Right cardiac atrium (tissue), 5 donors: ENCODE data around the gene ACSS2. TPM values are rescaled to one million over a fixed set of nuclear protein-coding genes. Genes with fewer than 3 reads are reported as not detected.

Experiments used
- ATAC-seq, 2 donors: fragments of 200-7000 bp; cut with Tn5 transposase; one replicate each; pipeline versions ENCODE4 v1.8.0 to v1.9.1; 2020; ENCODE audit warnings: moderate library complexity in 2 of 2, mild to moderate bottlenecking in 1 of 2
- DNase-seq, 3 donors: peaks; one replicate each; pipeline ENCODE4 v3.0.0-alpha.2; 2020
- H3K27ac ChIP-seq: one replicate; pipeline ENCODE4 v1.5.1; 2013; ENCODE audit warnings: mild to moderate bottlenecking, low read length, control low read depth, moderate library complexity
- H3K27me3 ChIP-seq: one replicate; pipeline ENCODE4 v1.6.1; 2013; ENCODE audit not compliant: control insufficient read depth, insufficient read depth
- H3K4me1 ChIP-seq: one replicate; pipeline ENCODE4 v1.6.1; 2013; ENCODE audit warnings: low read length; ENCODE audit not compliant: control insufficient read depth, insufficient read depth
- H3K4me3 ChIP-seq: one replicate; pipeline ENCODE4 v1.5.1; 2013; ENCODE audit warnings: low read length, control low read depth
- H3K9me3 ChIP-seq: one replicate; pipeline ENCODE4 v1.6.1; 2013; ENCODE audit warnings: low read length; ENCODE audit not compliant: control insufficient read depth
- WGBS: extraction: QIAGEN DNeasy Blood & Tissue Kit; methylation state at CpG from one replicate; pipeline ENCODE4 v1.1.7; 2013; 5-methylcytosine and 5-hydroxymethylcytosine counted together
- intact Hi-C, 4 donors: fragments of 100-400 bp; cut with DNase I; formaldehyde crosslinking; loops; one replicate each; pipeline versions ENCODE4 v1.11.0 to v1.14.0; 2022 to 2023
- polyA plus RNA-seq: library from polyadenylated mRNA; stranded (reverse); fragments of 200-250 nt; gene quantifications from one replicate; pipeline ENCODE4 v1.2.3, GENCODE V29; 2013
- total RNA-seq, 4 donors: library from RNA; stranded (reverse); fragmentation: NEBNext Ultra II Directional; extraction: Animal tissue kit (Norgen Biotek cat#: 25700); gene quantifications; one replicate each; pipeline ENCODE4 v1.2.1, GENCODE V29; 2021
- donor health status: healthy with polysubstance abuse.
- donor health status: DM: no; HTN: yes; CAD: no.
- donor health status: DM: no; HTN: no; CAD: no.
- donor health status: DM: no; HTN: yes; CAD: no; lungs with severe emphysema.
- donor health status: DM: yes; HTN: yes; CAD: no.

The ACSS2 gene
- total and polyA plus RNA-seq, 5 donors, result 61.8 to 79.8 (median 74.6) TPM

DNA sequence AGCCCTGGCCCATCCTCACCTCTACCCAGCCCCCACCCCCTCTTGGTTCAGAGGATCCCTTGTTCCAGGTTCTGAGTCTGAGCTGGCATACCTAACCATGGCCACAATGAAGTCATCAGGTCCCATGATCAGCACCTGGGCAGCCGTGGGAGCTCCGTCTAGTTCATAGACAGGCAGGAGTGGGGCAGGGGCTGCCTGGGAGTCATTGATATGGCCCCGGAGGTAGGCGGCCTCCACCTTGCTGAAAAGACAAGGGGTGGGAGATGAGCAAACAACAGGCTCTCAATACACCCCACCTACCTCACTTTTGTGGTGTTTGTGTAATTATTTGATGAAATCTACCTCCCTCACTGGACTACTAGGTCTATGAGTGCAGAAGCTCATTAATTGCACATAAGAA lies 24.1 kb upstream of the ACSS2 start:
- Histone ChIP-seq H3K9me3 (no peaks in the 10 kb centered on the region), H3K27ac (no peak overlapping the region), H3K27me3 (no peaks in the 10 kb centered on the region), H3K4me3 (no peak overlapping the region), H3K4me1 (no peaks in the 10 kb centered on the region)
- ATAC-seq (peak in 1 of 2 donors; percentile 25), DNase-seq (no peak)
- 88% methylated on average over 4 of the region's 4 CpGs for WGBS
- intact Hi-C loops, result no loop called here

DNA sequence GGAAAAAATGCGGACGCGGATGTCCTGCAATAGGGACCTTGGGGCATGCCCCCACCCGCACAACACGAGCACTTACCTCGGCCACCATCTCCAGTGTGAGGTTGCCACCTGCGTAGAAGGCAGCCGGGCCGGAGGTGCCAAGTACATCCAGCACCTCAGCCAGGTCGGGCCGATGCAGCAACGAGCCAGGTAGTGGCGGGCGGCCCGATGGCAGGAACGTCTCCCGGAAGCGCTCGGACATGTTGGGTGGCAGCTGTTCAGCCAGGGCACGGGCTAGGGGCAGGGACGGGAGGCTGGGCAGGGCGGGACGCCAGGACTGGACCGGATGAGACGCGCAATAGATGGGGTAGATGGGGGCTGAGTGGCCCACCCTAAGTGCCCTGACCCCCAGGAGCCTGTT lies 17.0 kb upstream of the ACSS2 start:
- no peaks in the 10 kb centered on the region for H3K9me3 ChIP-seq
- H3K4me1 ChIP-seq, result no peaks in the 10 kb centered on the region
- 97% methylated on average over 26 of the region's 26 CpGs for WGBS
- DNase-seq, result no peak
- no peaks in the 10 kb centered on the region for H3K27me3 ChIP-seq
- no peak overlapping the region for H3K27ac ChIP-seq
- no peak for ATAC-seq
- no peak overlapping the region for H3K4me3 ChIP-seq
- intact Hi-C loops, result no loop called here

DNA sequence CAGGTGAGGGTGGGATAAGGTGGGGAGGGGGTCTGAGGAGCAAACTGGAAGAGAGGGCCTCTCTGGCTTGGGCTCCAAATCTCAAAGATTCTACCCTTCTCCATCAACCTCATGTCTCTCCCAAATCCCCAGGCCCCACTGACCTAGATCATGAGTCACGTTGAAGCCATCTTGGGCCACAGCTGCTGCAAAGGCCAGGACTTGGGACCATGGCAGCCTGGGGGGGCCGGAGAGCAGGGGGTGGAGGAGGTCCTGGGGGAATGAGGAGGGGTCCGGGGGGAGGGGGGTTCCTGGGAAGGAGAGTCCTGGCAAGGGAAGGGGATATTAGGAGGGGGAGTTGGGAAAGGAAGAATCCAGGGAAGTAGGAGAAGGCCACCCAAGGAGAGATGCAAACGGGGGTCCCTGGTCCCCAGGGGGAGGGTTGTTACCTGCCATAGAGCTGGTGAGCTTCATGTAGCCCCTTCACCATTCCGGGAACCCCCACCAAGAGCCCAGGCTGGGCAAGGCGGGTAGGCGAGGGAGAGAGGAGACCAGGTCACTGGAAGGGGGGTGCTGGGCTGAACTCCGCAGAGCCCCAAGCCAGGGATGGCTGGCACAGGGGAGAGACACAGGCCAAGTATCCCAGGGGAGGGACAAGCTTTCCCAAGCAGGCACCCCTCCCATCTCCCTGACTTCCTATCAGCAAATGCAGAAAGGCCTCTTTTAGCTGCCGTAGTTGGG lies 16.4 kb upstream of the ACSS2 start:
- Histone ChIP-seq H3K27ac (no peak overlapping the region), H3K4me3 (no peak overlapping the region), H3K27me3 (no peaks in the 10 kb centered on the region), H3K4me1 (no peaks in the 10 kb centered on the region), H3K9me3 (no peaks in the 10 kb centered on the region)
- intact Hi-C loops, result no loop called here
- ATAC-seq (no peak), DNase-seq (no peak)
- 84% methylated on average over 9 of the region's 9 CpGs for WGBS

DNA sequence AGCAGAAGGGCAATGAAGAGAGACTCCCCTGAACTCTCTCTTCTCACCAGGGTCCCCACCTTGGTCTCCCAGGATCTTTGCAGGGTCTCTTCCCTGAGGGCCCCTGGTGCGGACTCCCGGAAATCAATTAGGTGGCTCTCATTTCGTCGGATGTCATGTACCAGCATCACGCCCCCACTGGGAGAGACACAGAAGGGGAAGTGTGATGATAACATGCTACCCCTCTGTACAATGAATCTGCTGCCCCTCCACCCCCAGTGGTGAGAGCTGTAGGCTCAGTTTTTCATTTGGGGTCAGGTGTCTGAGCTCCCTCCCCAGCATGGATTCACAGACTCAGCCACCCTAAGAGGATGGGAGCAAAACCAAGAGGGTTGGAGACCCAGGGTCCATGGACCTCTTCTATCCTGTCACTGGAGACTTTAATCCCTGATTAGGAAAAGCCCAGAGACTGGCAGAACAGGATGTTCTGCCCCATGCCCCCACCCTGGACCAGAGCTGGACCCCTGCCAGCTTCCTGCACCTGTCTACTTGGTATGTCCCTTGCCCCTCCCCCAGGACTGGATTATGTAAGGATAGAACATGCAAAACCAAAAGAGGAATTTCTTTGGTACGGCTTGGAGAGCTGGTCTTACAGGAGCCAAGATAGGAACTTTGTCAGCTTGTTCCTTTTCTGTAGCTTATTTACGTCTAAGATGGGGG lies 14.9 kb upstream of the ACSS2 start:
- 85% methylated on average over 7 of the region's 7 CpGs for WGBS
- DNase-seq, result no peak
- H3K9me3 ChIP-seq, result no peaks in the 10 kb centered on the region
- H3K4me1 ChIP-seq, result no peaks in the 10 kb centered on the region
- H3K27ac ChIP-seq, result no peak overlapping the region
- intact Hi-C loops, result no loop called here
- no peaks in the 10 kb centered on the region for H3K27me3 ChIP-seq
- H3K4me3 ChIP-seq, result no peak overlapping the region
- no peak for ATAC-seq

DNA sequence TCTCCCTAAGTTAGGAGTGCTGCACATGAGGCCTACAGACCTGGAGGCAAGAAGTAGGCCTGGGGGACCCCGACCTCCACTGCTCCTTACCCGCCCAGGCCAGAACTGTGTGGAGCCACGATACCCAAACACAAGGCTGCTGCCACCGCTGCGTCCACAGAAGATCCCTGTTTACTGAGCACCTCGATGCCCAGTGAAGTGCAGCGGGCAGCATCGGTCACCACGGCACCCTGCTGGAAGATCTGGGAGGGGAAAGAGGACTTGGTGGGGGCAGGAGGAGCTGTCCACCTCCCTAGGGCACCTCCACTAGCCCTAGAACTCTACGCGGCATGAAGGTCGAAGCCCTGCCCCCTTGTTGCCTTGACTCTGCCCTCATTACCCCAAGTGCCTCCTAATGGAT lies 13.7 kb upstream of the ACSS2 start:
- Histone ChIP-seq H3K27ac (no peak overlapping the region), H3K4me1 (no peaks in the 10 kb centered on the region), H3K9me3 (no peaks in the 10 kb centered on the region), H3K27me3 (no peaks in the 10 kb centered on the region), H3K4me3 (no peak overlapping the region)
- DNase-seq, result no peak
- ATAC-seq, result peak in 1 of 2 donors; percentile 8
- WGBS, result 91% methylated on average over 12 of the region's 12 CpGs
- intact Hi-C loops, result no loop called here

DNA sequence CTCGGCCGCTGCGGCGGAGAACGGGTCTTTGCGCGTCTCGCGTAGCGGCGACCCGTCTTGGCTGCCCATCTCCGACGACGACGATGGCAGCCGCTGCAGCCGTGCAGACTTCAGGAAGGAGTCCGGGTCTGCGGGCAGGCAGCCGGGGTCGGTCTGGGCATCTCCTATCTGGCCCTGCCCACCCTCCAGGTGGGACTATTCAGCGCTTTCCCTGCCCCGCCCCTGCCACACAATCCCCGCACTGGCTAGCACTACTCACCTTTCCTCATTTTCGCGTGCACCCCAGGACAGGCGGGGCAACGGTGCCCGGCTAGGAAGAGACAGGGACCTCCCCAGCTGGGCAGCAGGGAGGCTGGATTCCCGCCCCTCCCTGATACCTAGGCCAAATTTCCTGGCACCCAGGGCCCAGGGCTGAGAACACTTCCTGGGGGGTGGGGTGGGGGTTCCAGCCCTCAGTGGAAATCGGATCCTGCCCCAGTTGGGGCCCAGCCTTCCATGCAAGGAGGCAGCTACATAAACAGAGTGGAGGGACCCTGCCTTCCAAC lies 12.9 kb upstream of the ACSS2 start:
- intact Hi-C loops, result no loop called here
- Histone ChIP-seq H3K4me1 (no peaks in the 10 kb centered on the region), H3K9me3 (no peaks in the 10 kb centered on the region), H3K4me3 (no peak overlapping the region), H3K27ac (no peak overlapping the region), H3K27me3 (no peaks in the 10 kb centered on the region)
- 67% methylated on average over 32 of the region's 32 CpGs for WGBS
- peak in 1 of 2 donors; percentile 27 for ATAC-seq
- DNase-seq, result no peak

DNA sequence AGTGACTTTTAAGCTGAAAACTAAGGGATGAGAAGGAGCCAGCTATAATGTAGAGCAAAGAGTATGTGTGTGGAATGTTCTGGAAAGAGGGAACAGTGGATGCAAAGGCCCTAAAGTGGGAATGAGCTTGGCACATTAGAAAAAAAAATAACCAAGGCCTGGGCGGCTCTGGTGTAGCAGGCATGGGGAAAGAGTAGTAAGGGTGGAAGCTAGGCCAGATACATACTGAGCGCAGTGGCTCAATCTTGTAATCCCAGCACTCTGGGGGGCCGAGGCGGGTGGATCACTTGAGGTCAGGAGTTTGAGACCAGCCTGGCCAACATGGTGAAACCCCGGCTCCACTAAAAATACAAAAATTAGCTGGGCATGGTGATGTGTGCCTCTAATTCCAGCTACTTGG lies 12.2 kb upstream of the ACSS2 start:
- Histone ChIP-seq H3K27me3 (no peaks in the 10 kb centered on the region), H3K9me3 (no peaks in the 10 kb centered on the region), H3K27ac (no peak overlapping the region), H3K4me3 (no peak overlapping the region), H3K4me1 (no peaks in the 10 kb centered on the region)
- DNase-seq (no peak), ATAC-seq (no peak)
- WGBS, result 96% methylated on average over 5 of the region's 5 CpGs
- intact Hi-C loops, result no loop called here

DNA sequence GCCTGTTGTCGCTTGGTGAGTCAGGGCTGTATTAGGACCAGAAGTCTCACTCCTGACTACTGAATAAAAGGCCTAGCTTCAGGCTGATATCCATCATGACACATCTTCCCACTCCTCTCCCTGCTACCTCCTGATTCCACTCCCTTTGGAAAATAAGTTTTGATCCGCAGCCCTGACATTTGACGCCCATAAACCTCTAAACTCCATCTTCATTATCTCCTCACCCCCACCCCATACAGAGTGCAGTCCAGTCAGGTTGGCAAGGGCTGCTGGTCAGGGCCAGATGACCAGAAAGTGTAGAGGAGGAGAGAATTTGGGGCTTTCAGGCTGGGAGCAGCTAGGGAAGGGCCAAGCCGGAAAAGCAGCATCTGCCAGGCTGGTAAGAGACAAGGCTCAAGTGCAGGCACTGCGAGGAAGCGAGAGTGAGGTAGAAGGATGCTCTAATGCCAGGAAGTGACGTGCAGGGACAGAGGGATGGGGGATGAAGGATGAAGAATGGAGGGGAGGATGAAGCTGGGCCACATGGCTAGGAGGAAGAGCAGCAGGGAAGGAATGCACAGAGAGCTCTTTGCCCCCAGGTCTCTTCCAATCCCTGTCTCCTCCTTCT lies 5.0 kb upstream of the ACSS2 start:
- Histone ChIP-seq H3K27me3 (no peaks in the 10 kb centered on the region), H3K27ac (no peak overlapping the region), H3K4me1 (peaks cover 7% of the 10 kb centered on the region), H3K4me3 (peak overlapping the region; percentile 71), H3K9me3 (no peaks in the 10 kb centered on the region)
- ATAC-seq (no peak), DNase-seq (no peak)
- 93% methylated on average over 7 of the region's 7 CpGs for WGBS
- intact Hi-C loops, result loop anchor here in 1 of 4 donors (5.0 kb wide), 1 partner anchor 86 kb away; the partner anchor contains the start of genes GSS and MYH7B

DNA sequence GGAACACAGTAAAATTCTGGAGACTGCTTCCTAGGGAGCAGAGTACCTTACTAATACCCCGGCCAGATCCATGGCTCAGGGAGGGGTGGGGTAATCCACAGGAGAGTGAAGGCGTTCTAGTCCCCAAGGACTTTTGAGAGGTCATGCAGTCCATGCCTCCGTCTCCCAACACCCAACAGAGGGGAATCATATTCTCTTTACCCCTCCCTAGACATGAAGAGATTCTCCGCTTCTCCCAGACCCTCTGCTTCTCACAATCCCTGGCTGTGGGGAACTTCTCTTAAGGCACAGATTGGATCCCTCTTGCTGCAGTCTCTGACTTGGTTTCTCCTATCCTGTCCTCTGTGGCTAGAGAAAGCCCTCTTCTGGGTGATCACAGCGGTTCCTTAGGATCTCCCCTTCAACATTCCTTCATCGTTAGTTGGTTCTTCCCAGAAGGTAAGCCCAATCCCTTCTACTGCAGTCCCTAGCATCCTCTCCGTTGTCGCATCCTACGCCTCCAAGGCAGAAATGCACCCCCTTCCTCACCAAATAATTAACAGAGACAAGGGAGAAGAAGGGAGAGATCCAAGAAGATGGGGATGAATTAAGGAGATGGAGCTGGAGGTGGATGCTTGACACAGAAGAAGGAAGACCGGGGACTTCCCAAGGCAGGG lies 4.3 kb upstream of the ACSS2 start:
- DNase-seq (no peak), ATAC-seq (no peak)
- Histone ChIP-seq H3K27ac (peak overlapping the region; percentile 38), H3K27me3 (no peaks in the 10 kb centered on the region), H3K4me1 (peaks cover 7% of the 10 kb centered on the region), H3K4me3 (peak overlapping the region; percentile 71), H3K9me3 (no peaks in the 10 kb centered on the region)
- intact Hi-C loops, result loop anchor here in 2 of 4 donors (2.0 to 5.0 kb wide), 2 partner anchors 85 to 89 kb away; partner anchors contain the start of genes GSS (in 1 of the 2) and MYH7B (in 1 of the 2)
- 35% methylated on average over 10 of the region's 10 CpGs for WGBS

DNA sequence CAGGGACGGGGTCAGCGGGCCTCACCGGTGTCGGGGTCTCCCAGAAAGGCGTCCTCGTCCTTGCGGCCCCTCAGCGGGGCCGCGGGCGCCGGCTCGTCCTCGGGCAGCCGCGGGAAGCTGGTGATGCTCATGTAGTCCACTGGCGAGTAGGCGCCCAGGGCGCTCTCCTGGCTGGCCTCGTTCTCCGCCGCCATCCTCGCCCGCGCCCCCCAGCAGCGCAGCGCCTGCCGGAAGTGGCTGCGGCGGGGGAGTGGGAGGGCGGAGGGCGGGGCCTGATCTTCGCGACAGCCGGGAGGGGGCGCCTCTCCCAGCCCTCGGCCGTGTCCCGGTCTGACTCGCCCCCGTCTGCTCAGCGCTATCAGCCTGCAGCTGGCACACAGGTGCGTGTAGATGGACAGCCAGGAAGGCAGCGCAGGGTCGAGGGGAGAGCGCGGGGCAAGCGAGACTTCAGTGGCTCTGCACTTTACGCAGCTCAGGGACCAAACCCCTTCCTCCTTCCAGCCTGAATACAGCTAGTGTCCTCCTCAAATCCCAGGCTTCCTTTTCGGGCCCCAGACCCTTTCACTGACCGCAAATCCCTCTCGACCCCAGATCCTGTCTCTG lies 3.7 kb upstream of the ACSS2 start, which contains the start of gene GGT7:
GGT7 (minus strand) TSS at position 235 of the 603 bp plus-strand sequence; CDS start at position 194, 41 bp downstream.
- Histone ChIP-seq H3K4me3 (peak within 1 kb of the TSS; percentile 71), H3K27ac (peak within 1 kb of the TSS; percentile 38), H3K27me3 (no peaks in the 10 kb centered on the region), H3K4me1 (peaks cover 7% of the 10 kb centered on the region), H3K9me3 (no peaks in the 10 kb centered on the region)
- 1% methylated on average over 52 of the region's 52 CpGs for WGBS
- DNase-seq, result peak; percentile 81 to 94 (median 93)
- intact Hi-C loops, result loop anchor here in 2 of 4 donors (2.0 to 5.0 kb wide), 2 partner anchors 85 to 88 kb away; partner anchors contain the start of genes GSS (in 1 of the 2) and MYH7B (in 1 of the 2)
- ATAC-seq, result peak; percentile 64 to 67
